Body of pancreas (tissue), 4 donors: Measurements from ENCODE around the gene CCNYL1.

ENCODE experiments used
- POLR2A ChIP-seq, 3 donors: fragments of 450-650 bp; IDR thresholded peaks; one replicate each; pipeline ENCODE4 v1.6.1; 2016; ENCODE audit warnings: antibody characterized with exemption in 3 of 3, mild to moderate bottlenecking in 2 of 3
- TF ChIP-seq, protein P1 (sequence below), 7 experiments: fragments of 450-650 bp in 4 of 7; fragments of 200-600 bp in 3 of 7; sonication (generic) in 3 of 7; IDR thresholded peaks; one replicate each; pipeline ENCODE4 v1.5.1; 2016 to 2019; ENCODE audit warnings: antibody characterized with exemption in 7 of 7

GRCh38 chr2:207762146-207762545 lies 50.7 kb downstream of the CCNYL1 start:
- TF ChIP-seq, protein P1, sequence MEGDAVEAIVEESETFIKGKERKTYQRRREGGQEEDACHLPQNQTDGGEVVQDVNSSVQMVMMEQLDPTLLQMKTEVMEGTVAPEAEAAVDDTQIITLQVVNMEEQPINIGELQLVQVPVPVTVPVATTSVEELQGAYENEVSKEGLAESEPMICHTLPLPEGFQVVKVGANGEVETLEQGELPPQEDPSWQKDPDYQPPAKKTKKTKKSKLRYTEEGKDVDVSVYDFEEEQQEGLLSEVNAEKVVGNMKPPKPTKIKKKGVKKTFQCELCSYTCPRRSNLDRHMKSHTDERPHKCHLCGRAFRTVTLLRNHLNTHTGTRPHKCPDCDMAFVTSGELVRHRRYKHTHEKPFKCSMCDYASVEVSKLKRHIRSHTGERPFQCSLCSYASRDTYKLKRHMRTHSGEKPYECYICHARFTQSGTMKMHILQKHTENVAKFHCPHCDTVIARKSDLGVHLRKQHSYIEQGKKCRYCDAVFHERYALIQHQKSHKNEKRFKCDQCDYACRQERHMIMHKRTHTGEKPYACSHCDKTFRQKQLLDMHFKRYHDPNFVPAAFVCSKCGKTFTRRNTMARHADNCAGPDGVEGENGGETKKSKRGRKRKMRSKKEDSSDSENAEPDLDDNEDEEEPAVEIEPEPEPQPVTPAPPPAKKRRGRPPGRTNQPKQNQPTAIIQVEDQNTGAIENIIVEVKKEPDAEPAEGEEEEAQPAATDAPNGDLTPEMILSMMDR (IDR thresholded peaks at IDR 0.05) = no peak
- no peak for TF ChIP-seq POLR2A (IDR thresholded peaks at IDR 0.05)
